Fibroblast of upper back skin (primary cell): Measurements from ENCODE around the gene RPL39.
"Not testable (repeated sequence)": the region's sequence is repeated elsewhere in the genome, so short reads cannot be mapped to it uniquely, and the experiment has no call there.

Experiments used
- DNase-seq: peaks from one replicate; pipeline ENCODE4 v3.0.0-alpha.2; 2013

Gene RPL39

DNA sequence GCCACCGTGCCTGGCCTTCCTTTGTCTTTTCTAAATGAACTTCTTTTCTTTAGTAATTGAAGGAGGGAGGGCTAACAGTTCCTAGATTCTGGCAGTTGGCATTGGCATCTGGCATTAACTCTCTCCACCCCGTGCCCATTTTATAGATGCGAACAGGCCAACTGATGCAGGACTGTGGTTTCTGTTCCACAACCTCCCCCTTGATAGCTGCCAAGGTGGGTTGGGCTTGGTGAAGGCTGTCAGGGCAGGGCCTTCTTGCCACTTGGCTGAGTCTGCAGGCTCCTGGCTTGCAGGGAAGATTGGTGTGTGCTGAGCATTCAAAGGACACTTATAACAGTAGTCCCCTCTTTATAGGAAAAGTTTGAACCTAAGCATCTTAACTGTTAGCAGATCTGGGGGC lies 28.7 kb downstream of the RPL39 start:
- peak; percentile 43 for DNase-seq

DNA sequence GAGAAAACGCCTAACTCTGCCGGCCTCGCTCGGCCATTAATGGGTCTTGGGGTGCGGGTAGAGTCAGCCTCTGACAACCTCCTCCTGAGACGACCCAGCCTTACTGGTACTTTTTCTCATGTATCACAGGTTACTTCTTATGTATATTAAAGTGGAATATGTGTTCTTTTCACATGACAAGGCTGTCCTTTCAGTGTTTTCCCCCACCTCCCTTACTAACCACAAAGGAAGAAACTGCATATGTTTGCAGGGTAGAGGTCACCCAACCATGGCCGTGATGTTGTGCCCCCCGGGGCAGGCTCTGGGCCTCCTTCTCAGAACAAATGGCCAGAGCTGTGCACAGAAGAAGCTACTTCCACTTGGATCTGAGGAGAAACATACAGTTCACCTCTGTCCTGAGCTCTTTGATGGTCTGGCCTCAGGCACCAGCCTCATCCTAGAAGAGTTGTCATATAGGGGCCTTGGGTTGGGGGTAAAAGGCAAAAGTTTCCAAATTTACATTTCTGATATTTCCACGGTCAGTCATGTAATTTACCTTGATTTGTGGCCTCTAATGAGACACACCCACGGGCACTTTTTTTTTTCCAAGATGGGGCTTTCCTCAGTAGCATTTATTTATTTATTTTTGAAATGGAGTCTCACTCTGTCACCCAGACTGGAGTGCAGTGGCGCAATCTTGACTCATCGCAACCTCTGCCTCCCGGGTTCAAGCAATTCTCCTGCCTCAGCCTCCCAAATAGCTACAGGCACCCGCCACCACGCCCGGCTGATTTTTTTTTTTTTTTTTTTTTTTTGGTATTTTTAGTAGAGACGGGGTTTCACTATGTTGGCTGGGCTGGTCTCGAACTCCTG lies 31.2 kb downstream of the RPL39 start:
- DNase-seq = no peak

DNA sequence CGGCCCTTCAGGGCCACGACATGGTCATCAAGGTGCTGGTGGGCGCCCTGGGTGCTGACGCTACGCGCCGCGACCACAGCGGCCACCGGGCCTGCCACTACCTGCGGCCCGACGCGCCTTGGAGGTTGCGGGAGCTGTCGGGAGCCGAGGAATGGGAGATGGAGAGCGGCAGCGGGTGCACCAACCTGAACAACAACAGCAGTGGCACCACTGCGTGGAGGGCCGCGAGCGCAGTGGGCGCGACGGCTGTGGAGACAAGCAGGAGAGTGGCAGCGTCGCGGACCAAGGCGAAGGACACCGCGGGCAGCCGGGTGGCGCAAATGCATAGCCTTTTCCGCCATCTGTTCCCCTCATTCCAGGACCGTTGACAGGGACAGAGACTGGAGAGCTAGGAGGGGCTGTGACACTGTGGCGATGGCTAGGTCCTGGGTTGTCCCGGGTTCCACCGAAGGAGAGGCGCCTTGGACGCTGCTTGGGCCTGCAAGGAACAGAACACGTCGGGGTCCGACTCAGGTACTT lies 32.1 kb downstream of the RPL39 start:
- no peak for DNase-seq

- DNase-seq = no peak
These were observed 32.6 kb downstream of the RPL39 start for GRCh38 chrX:119758731-119759247.

GRCh38 chrX:119757979-119758730 lies 33.3 kb downstream of the RPL39 start, which contains the start of gene SOWAHD:
SOWAHD (plus strand) TSS chrX:119758588; CDS start chrX:119758668, 80 bp downstream.
- DNase-seq = no peak

- no peak for DNase-seq
These were observed 33.8 kb downstream of the RPL39 start for GRCh38 chrX:119757646-119757978.

- no peak for DNase-seq
These were observed 34.3 kb downstream of the RPL39 start for GRCh38 chrX:119756926-119757635.

DNA sequence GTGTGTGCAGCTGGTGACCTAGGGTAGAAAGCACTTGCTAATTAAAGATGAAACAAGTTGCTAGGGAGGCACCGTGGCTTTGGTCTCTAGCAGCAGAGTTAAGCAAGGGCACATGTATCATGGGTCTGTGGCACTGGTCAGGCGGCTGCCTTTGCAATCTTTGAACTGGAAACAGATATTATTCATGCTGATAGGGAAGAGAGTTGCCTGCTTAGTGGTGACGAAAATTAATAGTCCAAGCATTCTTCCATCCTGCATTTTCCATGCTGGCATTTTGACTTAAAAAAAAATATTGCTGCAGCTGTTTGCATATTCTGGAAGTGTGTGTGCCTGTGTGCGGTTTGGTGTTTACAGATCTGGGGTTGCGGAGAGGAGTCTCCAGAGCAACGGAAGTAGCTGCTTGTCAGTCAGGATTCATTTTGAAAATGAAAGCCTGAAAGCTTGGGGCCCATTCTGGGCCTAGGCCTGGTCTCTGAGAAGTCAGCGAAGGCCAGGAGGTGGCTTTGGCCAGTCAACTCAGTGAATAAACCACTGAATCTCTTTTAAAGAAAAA lies 35.4 kb downstream of the RPL39 start:
- peak; percentile 19 for DNase-seq

- peak; percentile 32 for DNase-seq
These were observed 37.7 kb downstream of the RPL39 start for GRCh38 chrX:119753639-119754257.

- no peak for DNase-seq
These were observed 38.4 kb downstream of the RPL39 start for GRCh38 chrX:119753001-119753400.

- not testable (repeated sequence) for DNase-seq
These were observed 40.7 kb downstream of the RPL39 start for GRCh38 chrX:119750751-119751150.

DNA sequence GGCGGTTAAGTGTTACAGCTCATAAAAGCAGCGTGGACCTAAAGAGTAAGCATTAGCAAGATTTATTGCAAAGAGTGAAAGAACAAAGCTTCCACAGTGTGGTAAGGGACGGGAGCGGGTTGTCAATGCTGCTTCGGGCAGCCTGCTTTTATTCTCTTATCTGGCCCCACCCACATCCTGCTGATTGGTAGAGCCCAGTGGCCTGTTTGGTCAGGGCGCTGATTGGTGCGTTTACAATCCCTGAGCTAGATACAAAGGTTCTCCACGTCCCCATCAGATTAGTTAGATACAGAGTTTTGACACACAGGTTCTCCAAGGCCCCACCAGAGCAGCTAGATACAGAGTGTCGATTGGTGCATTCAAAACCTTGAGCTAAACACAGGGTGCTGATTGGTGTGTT lies 41.3 kb downstream of the RPL39 start:
- not testable (repeated sequence) for DNase-seq

DNA sequence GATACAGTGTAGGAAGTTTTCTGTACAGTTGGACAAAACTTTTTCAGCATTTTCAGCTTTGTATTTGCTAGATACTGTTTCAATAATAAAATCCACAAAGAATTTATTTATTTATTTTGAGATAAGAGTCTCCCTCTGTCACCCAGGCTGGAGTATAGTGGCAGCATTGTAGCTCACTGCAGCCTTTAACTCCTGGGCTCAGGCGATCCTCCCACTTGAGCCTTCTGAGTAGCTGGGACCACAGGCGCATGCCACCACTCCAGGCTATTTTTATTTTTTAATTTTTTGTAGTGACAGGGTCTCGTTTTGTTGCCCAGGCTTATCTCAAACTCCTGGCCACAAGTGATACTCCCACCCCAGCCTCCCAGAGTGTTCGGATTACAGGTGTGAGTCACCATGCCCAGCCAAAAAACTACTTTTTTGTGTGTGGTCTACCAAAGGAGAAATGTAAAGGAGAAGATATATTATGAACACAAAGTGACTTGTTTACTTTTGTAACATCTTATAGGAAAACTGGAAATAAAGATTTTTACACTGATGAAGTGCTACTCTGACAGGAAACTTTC lies 46.1 kb downstream of the RPL39 start:
- no peak for DNase-seq

DNA sequence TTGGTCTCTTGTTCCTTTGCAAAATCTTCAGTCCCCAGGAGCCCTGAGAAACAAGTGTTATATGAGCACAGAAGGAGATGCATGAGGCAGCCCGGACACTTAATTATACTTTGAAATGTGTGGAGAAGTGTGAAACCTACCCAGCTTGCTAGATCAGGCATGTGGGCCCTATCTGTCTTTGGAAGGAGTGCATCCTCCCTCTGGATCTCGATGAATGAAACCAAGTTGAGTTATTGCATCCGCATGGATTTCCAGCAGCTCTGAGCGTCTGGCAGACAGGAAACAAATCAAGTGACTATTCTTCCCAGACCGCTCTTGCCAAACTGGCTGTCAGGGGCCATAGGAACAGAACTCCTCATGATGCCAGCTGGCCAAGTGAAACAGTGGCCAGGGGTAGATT lies 52.7 kb downstream of the RPL39 start:
- no peak for DNase-seq
